K562 (cell line): ENCODE measurements around the gene CD68. TPM values are rescaled to one million over a fixed set of nuclear protein-coding genes. Genes with fewer than 3 reads are reported as not detected.
A peak's percentile ranks its signal among the peaks of the same experiment; 100 is the strongest.

Source experiments
- CBX8 ChIP-seq: fragments of 200-600 bp; sonication (generic); IDR thresholded peaks from 2 replicates; pipeline ENCODE4 v1.6.1; 2012; ENCODE audit warnings: borderline replicate concordance, mixed run types, low read depth, mild to moderate bottlenecking, moderate library complexity, mixed read lengths, low read length, control low read depth, inconsistent platforms; ENCODE audit not compliant: poor library complexity, severe bottlenecking; ENCODE audit errors: extremely low read depth
- CHD2 ChIP-seq: IDR thresholded peaks from 2 replicates; pipeline ENCODE4 v1.6.1; 2011; ENCODE audit warnings: low read depth, low read length
- MBD2 ChIP-seq: sonication (generic); IDR thresholded peaks from 2 replicates; pipeline ENCODE4 v1.6.1; 2016; ENCODE audit warnings: low read depth, borderline replicate concordance
- PCBP2 ChIP-seq: fragments of 200-400 bp; formaldehyde crosslinking; IDR thresholded peaks from 2 replicates; pipeline ENCODE4 v1.6.1; 2018; ENCODE audit warnings: low read length, low read depth, mild to moderate bottlenecking, moderate library complexity; ENCODE audit not compliant: poor library complexity, severe bottlenecking
- RBFOX2 ChIP-seq: fragments of 200-400 bp; formaldehyde crosslinking; IDR thresholded peaks from 2 replicates; pipeline ENCODE4 v1.6.1; 2017; ENCODE audit warnings: low read depth, mild to moderate bottlenecking, low read length, moderate library complexity
- ZKSCAN3 ChIP-seq: fragments of 250-450 bp; sonication (Bioruptor Pico); IDR thresholded peaks from 2 replicates; pipeline ENCODE4 v1.4.0; 2020
- polyA plus RNA-seq, 8 experiments: library from polyadenylated mRNA; depleted of rRNA in 4 of 8; stranded (reverse) in 5 of 8; unstranded in 3 of 8; fragments of >200 nt; fragmentation: Nextera tagmentation in 2 of 8; fragmentation: Illumina TruSeq in 1 of 8; extraction: Ambion mirVana in 2 of 8; extraction: Trizol in 1 of 8; gene quantifications; 2 replicates each; pipeline versions ENCODE4 v1.2.1 to v1.2.3, GENCODE V29; 2011 to 2014; ENCODE audit warnings: inconsistent platforms in 1 of 8, missing spikeins in 1 of 8
- total RNA-seq, 7 experiments: library from RNA; depleted of rRNA in 6 of 7; stranded (reverse); fragments of >200 nt in 6 of 7; fragmentation: Illumina TruSeq in 2 of 7; extraction: Trizol in 2 of 7; gene quantifications; 2 replicates each; pipeline versions ENCODE4 v1.2.1 to v1.2.3, GENCODE V29; 2011 to 2021; ENCODE audit warnings: low replicate concordance in 1 of 7
- TF ChIP-seq, protein P1 (sequence below): fragments of 450-650 bp; IDR thresholded peaks from one replicate; pipeline ENCODE4 v1.6.1; 2018; ENCODE audit warnings: mild to moderate bottlenecking, moderate library complexity; ENCODE audit not compliant: partially characterized antibody
- TF ChIP-seq, protein P2 (sequence below): fragments of 450-650 bp; conservative IDR thresholded peaks from 2 replicates; pipeline ENCODE4 v1.6.1; 2016; ENCODE audit warnings: missing genetic modification characterization, low read depth, mild to moderate bottlenecking, missing compliant biosample characterization, moderate library complexity
- TF ChIP-seq, protein P3 (sequence below), 2 experiments: fragments of 250-450 bp in 1 of 2; fragments of 450-650 bp in 1 of 2; sonication (Bioruptor Pico) in 1 of 2; IDR thresholded peaks; 2 replicates each; pipeline versions ENCODE4 v1.6.1 to v1.8.0; 2016 to 2021; ENCODE audit warnings: mild to moderate bottlenecking in 2 of 2, moderate library complexity in 2 of 2, missing compliant biosample characterization in 1 of 2, missing genetic modification characterization in 1 of 2
- TF ChIP-seq, protein P4 (sequence below): sonication (generic); formaldehyde crosslinking; IDR thresholded peaks from 2 replicates; pipeline ENCODE4 v1.8.0; 2023; ENCODE audit warnings: missing genetic modification reagents, mild to moderate bottlenecking, borderline replicate concordance

Gene CD68
- total and polyA plus RNA-seq, 9 of the 15 experiments (the other 6 are each of a cell fraction or from before 2014, with no cell fraction given): 28.2 to 89.8 (median 37.7) TPM

- TF ChIP-seq, protein P1, sequence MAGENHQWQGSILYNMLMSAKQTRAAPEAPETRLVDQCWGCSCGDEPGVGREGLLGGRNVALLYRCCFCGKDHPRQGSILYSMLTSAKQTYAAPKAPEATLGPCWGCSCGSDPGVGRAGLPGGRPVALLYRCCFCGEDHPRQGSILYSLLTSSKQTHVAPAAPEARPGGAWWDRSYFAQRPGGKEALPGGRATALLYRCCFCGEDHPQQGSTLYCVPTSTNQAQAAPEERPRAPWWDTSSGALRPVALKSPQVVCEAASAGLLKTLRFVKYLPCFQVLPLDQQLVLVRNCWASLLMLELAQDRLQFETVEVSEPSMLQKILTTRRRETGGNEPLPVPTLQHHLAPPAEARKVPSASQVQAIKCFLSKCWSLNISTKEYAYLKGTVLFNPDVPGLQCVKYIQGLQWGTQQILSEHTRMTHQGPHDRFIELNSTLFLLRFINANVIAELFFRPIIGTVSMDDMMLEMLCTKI: no peak
- TF ChIP-seq, protein P2, sequence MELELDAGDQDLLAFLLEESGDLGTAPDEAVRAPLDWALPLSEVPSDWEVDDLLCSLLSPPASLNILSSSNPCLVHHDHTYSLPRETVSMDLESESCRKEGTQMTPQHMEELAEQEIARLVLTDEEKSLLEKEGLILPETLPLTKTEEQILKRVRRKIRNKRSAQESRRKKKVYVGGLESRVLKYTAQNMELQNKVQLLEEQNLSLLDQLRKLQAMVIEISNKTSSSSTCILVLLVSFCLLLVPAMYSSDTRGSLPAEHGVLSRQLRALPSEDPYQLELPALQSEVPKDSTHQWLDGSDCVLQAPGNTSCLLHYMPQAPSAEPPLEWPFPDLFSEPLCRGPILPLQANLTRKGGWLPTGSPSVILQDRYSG: 0 out of 2 replicates have a peak, but pooled peaks have one; percentile 27
- TF ChIP-seq, protein P3, sequence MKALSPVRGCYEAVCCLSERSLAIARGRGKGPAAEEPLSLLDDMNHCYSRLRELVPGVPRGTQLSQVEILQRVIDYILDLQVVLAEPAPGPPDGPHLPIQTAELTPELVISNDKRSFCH (CRISPR knock-in tag; IDR thresholded peaks at IDR 0.05): no peak
- TF ChIP-seq, protein P3 (tag; IDR thresholded peaks at IDR 0.05): no peak
- 0 out of 2 replicates have a peak, but pooled peaks have one; percentile 3 for TF ChIP-seq CHD2
- peak; percentile 70 for TF ChIP-seq RBFOX2
- TF ChIP-seq, protein P4, sequence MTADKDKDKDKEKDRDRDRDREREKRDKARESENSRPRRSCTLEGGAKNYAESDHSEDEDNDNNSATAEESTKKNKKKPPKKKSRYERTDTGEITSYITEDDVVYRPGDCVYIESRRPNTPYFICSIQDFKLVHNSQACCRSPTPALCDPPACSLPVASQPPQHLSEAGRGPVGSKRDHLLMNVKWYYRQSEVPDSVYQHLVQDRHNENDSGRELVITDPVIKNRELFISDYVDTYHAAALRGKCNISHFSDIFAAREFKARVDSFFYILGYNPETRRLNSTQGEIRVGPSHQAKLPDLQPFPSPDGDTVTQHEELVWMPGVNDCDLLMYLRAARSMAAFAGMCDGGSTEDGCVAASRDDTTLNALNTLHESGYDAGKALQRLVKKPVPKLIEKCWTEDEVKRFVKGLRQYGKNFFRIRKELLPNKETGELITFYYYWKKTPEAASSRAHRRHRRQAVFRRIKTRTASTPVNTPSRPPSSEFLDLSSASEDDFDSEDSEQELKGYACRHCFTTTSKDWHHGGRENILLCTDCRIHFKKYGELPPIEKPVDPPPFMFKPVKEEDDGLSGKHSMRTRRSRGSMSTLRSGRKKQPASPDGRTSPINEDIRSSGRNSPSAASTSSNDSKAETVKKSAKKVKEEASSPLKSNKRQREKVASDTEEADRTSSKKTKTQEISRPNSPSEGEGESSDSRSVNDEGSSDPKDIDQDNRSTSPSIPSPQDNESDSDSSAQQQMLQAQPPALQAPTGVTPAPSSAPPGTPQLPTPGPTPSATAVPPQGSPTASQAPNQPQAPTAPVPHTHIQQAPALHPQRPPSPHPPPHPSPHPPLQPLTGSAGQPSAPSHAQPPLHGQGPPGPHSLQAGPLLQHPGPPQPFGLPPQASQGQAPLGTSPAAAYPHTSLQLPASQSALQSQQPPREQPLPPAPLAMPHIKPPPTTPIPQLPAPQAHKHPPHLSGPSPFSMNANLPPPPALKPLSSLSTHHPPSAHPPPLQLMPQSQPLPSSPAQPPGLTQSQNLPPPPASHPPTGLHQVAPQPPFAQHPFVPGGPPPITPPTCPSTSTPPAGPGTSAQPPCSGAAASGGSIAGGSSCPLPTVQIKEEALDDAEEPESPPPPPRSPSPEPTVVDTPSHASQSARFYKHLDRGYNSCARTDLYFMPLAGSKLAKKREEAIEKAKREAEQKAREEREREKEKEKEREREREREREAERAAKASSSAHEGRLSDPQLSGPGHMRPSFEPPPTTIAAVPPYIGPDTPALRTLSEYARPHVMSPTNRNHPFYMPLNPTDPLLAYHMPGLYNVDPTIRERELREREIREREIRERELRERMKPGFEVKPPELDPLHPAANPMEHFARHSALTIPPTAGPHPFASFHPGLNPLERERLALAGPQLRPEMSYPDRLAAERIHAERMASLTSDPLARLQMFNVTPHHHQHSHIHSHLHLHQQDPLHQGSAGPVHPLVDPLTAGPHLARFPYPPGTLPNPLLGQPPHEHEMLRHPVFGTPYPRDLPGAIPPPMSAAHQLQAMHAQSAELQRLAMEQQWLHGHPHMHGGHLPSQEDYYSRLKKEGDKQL: no peak
- no peak for TF ChIP-seq PCBP2
- TF ChIP-seq MBD2: no peak
- TF ChIP-seq CBX8: no peak
- no peak for TF ChIP-seq ZKSCAN3
These were observed 581 bp downstream of the CD68 start (continued) for GRCh38 chr17:7579834-7580603.
